GM19023 (cell line): ENCODE measurements around the gene KCNE4.

Source experiments
- ATAC-seq: cut with Tn5 transposase; IDR thresholded peaks from one replicate; pipeline ENCODE4 v1.9.1; 2021; ENCODE audit warnings: mild to moderate bottlenecking, moderate library complexity; ENCODE audit not compliant: unreplicated experiment

The KCNE4 gene

DNA sequence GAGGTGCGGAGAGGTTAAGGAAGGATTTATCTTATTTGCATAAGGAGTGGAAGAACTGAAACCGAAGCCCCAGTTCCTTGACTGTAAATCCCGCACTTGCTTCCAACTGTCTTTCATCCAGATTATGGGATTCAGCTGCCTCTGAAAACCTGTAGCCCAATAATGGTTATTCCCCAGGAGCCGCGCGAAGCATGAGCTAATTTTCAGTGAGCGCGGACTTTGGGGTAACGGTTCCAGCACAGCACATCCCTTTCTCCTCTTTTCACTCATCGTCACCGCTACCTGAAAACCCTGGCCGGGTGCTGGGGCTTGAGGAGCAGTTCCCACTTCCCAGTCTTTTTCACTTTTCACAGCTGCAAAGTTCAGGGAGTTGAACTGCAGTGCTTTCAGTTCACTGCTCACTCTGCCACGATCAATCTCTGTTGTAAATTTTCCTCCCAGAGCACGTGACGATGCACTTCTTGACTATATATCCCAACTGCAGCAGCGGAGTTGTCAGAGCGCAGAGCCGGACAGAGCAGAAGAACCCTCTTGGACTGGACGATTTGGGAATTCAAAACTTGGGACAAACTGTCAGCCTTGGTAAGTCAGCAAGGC is at the start of gene KCNE4:
Gene KCNE4 (plus strand): TSS at position 498 of the 597 bp plus-strand sequence. CDS start 641 bp downstream, outside the sequence.
- ATAC-seq = no peak

DNA sequence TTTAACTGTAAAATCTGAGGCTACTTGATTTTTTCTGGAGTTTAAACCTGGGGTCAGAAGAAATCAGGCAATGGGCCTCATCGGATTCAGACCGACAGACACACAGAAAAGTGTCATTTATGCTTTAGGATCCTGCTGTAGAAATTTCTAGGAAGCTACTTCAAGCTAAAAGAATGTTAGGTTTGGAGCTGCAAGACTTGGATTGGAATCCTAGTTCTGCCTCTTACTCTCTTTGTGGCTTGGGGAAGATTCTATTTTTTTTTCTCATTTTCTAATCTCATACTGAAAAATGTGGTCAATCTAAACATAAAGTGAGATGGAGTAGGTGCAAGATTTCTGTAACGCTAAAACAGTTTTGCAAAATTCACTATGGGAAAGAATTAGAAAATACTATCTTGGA is 48.8 kb upstream of the KCNE4 start:
- ATAC-seq = no peak

DNA sequence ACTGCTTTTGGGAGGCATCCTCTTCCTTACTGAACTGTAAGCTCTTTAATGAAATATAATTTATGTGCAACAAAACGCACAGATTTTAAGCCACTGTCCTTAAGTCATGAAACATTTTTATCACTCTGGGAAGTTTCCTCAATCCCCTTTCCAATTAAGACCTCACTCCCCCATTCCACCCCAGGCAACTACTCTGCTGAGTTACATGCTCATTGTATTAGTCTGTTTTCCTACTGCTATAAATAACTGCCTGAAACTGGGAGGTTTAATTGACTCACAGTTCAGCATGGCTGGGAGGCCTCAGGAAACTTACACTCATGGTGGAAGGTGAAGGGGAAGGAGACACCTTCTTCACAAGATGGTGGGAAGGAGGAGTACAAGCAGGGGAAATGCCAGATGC is 46.5 kb upstream of the KCNE4 start:
- no peak for ATAC-seq

DNA sequence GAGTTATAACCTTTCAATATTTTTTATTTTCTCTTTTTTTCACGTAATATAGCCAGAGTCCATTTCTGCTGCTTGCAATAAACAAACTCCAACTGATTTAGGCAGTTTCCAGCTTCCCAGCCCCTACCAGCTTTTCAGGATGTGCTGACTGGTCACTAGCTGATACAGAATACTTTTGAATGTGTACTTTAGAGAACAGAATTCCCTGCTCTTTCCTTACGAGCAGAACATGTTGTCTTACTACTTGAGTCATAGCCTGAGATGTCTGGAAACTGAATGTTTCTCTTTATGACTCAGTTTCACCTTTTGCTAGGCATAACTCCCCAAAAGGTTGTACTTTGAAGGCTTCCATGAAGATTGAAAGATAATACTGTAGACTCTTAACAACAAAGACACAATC is 44.5 kb upstream of the KCNE4 start:
- ATAC-seq = no peak

DNA sequence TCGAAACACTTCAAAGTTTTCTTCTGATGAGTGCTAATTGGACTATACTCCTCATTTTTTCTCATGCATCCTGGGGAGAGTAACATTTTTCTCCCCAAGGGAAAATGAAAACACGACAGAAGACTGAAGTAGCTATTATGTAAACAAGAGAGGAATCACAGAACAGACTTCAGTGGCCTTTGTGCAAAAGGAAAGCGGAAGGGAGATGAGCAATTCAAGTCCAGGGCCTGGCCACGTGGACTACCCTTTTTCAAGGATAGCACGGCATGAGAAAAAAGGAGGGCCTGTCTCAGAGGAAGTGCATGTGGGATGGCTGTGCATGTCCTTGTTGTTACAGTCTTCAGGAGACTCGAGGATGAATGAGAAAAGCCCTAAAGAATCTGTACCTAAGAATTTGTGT is 43.8 kb upstream of the KCNE4 start:
- no peak for ATAC-seq

DNA sequence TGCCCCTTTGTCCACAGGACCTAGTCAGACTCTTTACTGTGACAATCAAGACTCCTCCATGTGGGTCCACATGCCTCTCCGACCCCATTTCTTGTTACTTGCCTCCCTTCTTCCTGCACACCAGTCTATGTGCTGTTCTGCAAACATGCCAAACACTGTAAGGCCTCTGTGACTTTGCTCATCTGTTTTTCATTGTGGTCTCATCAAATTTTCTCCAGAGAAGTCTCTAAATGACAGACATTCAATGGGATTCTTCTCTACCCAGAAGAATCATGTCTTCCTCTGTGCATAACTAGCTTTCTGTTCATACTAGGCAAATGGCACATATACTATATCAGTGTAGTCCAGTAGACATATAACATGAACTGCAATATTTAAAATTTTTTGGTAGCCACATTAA is 43.0 kb upstream of the KCNE4 start:
- ATAC-seq = no peak

DNA sequence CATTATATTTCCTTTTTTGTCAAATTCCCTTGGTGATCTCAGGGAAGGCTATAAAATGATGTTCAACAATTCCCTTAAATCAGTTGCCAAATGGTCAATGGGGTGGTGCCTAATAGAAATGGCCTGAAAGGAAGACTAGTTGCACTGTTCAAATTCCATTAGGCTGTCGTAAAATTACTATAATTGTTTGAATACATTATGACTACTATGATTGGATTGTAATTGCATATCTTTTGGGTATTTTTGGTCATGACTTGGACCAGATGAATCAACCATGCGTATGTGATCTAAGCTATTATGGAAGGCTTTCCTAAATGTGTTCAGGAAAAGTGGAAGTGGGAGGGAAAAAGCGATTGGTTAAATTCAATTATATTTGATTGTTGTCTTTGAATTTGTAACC is 41.3 kb upstream of the KCNE4 start:
- no peak for ATAC-seq

DNA sequence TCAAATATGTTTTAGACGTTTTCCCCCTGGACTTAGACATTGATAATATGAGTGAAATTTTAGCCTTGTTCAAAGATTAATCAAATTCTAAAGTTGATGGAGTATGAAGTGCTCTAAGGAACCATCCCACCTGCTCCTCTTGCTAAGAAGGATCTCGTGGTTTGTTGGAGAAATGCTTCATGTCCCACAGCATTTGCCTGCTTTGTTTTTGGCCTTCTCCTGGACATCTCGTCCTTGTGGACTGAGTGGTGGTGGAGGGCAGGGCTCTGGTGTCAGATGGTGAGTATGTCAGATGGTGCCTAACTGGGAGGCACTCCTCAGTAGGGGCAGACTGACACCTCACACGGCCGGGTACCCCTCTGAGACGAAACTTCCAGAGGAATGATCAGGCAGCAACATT is 39.7 kb upstream of the KCNE4 start:
- ATAC-seq = no peak

- no peak for ATAC-seq
Observed at GRCh38 chr2:223019390-223019930, 32.5 kb upstream of the KCNE4 start.

GRCh38 chr2:223019987-223020717 is 31.8 kb upstream of the KCNE4 start:
- ATAC-seq = no peak

DNA sequence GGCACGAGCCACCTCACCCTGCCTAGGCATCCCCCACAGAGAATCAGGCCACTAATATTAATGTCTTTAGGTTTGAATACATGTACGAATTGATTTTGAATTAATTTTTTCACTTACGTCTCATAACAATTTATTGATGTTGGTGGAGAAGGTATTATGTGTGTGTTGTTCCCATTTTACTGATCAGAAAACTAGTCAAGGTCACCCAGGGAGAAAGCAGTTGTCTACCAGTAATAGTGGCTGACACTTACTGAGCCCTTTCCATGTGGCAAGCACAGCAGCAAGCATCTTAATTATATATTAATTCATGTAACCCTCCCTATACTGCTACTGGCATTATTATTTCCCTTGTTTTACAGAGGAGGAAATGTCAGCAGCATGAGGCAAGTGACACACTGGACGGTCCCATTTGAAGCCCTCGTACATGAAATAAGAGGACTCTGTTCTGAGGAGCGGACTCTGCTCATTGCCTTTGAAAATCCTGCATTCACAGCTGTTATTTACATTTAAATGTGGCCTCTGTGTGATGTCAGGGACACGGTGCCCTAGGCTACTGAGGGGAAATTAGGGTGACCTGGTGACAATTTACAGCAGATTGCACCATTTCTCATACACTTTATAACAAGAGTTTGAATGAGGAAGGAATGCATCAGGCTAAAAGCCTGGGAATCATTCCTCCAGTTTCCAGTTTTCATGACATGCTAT is 30.9 kb upstream of the KCNE4 start:
- ATAC-seq = no peak

DNA sequence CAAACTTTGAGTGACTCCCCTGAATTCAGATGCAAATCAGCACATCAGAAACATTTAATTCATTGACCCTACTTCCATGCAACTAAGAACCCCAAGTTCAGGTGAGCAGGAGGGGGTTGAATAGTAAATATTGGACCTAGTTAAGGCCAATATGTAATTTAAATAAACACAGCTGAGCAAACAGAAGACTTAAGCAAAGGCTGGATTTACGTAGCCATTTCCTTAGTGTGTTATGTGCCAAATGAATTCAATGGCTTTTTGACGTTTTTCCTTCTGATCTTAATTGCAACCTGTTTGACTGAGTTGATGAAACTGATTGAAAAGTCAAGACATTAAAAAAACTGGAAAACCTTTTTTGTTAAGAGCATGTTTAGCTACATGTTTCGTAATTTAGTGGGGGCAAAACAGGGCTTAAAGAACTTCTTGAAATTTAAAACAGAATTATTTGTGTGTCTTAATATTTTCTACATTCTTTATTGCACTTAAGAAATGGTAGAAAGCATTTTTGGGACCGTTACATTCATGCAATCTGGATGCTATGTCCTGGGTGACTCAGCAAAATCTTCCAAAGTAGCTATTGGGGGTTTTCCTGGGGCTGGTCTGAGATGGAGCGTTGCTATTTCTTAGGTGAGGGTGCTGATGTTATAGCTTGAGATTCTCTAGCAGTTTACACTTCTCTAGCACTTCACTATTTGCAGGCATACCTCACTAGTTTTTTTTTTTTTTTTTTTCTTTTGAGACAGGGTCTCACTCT is 25.5 kb upstream of the KCNE4 start:
- ATAC-seq = no peak

DNA sequence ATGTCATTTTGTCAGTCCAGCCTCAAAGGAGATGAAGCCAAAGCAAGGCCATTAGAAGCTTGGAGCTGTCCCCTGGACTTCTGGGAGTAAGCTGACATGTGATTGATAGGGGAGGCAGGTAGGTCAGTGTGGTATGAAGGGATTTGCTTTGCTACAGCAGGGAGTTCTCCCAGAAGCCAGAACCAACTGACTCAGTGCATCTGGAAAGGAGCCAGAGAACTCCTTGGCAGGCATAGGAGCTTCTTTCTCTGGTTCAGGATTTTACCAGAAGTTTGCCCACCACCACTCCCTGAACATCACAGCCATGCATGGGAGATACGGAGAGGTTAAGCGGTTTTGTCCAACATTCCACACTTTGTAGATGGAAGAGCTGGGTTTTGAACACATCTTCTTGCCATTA is 24.5 kb upstream of the KCNE4 start:
- no peak for ATAC-seq

GRCh38 chr2:223029287-223029686 is 22.7 kb upstream of the KCNE4 start:
- ATAC-seq = no peak

GRCh38 chr2:223032187-223033142 is 19.5 kb upstream of the KCNE4 start:
- no peak for ATAC-seq

- ATAC-seq = no peak
Observed at GRCh38 chr2:223034221-223034975, 17.6 kb upstream of the KCNE4 start.

GRCh38 chr2:223036790-223037444 is 15.1 kb upstream of the KCNE4 start:
- ATAC-seq = no peak

DNA sequence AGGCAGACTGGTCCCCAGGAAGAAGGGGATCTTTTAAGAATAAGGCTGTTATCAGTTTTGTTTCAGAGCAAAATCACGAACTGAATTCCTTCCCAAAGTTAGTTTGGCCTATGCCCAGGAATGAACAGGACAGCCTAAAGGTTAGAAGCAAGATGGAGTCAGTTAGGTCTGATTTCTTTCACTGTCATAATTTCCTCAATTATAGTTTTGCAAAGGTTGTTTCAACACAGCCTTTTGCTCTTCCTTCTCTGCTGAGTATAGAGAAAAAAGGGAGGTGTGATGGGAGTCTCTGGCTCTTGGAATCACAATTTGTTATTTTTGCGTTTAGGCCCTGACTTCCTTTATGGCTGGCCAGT is 14.6 kb upstream of the KCNE4 start:
- no peak for ATAC-seq

- no peak for ATAC-seq
Observed at GRCh38 chr2:223039618-223040017, 12.4 kb upstream of the KCNE4 start.
